ENCODE results near the gene VANGL2.

DNA sequence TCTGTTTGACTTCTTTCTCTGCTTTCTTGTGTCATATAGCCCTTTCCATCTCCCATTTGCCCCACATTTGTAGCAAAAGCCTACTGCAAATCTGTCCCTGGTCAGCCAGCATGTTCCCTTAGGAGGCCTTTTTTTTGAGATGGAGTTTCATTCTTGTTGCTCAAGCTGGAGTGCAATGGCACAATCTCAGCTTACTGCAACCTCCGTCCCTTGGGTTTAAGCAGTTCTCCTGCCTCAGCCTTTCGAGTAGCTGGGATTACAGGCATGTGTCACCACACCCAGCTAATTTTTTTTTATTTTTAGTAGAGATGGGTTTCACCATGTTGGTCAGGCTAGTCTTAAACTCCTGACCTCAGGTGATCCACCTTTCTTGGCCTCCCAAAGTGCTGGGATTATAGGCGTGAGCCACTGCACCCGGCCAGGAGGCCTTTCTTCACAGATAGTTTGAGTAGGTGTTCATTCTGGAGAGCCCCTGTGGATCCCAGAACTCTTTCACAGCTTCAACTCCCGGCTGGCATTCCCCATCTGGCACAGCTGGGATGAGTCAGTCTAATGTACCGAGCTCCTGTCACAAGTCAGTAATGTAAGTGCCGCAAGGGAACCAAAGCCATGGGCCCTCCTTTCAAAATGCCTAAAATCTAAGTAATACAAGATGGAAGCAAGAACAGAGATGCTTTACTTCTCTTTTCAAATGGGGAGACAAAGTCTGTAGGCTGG, 42.9 kb upstream of the VANGL2 start:
- TF ChIP-seq MAX (IDR thresholded peaks at IDR 0.05): no peak
- no peak for TF ChIP-seq RNF2 (IDR thresholded peaks at IDR 0.05; ENCODE audit: borderline replicate concordance, low read depth, low read length, missing control alignments, poor library complexity, severe bottlenecking)
- no peak for TF ChIP-seq CHD2 (IDR thresholded peaks at IDR 0.05; ENCODE audit: low read length)
- TF ChIP-seq CTCF (IDR thresholded peaks at IDR 0.05; ENCODE audit: control extremely low read depth in 1 of 3, insufficient read depth in 1 of 3, low read depth in 1 of 3, low read length in 3 of 3): no peak
- no peak for TF ChIP-seq TAF1 (IDR thresholded peaks at IDR 0.05; ENCODE audit: low read depth, low read length)
- TF ChIP-seq, protein P1, sequence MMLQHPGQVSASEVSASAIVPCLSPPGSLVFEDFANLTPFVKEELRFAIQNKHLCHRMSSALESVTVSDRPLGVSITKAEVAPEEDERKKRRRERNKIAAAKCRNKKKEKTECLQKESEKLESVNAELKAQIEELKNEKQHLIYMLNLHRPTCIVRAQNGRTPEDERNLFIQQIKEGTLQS (IDR thresholded peaks at IDR 0.05; ENCODE audit: insufficient read depth, low read depth, low read length): no peak
- TF ChIP-seq SIRT6 (IDR thresholded peaks at IDR 0.05; ENCODE audit: low read length): no peak
- no peak for TF ChIP-seq POLR2AphosphoS5 (IDR thresholded peaks at IDR 0.05; ENCODE audit: low read depth, low read length)
